ENCODE measurements around the gene MYH14. TPM values are rescaled to one million over a fixed set of nuclear protein-coding genes. Genes with fewer than 3 reads are reported as not detected.

The MYH14 gene
- total and polyA plus RNA-seq, 2 of the 13 experiments (the other 11 are each of a cell fraction or from before 2014, with no cell fraction given) = 5.5 to 5.8 TPM

DNA sequence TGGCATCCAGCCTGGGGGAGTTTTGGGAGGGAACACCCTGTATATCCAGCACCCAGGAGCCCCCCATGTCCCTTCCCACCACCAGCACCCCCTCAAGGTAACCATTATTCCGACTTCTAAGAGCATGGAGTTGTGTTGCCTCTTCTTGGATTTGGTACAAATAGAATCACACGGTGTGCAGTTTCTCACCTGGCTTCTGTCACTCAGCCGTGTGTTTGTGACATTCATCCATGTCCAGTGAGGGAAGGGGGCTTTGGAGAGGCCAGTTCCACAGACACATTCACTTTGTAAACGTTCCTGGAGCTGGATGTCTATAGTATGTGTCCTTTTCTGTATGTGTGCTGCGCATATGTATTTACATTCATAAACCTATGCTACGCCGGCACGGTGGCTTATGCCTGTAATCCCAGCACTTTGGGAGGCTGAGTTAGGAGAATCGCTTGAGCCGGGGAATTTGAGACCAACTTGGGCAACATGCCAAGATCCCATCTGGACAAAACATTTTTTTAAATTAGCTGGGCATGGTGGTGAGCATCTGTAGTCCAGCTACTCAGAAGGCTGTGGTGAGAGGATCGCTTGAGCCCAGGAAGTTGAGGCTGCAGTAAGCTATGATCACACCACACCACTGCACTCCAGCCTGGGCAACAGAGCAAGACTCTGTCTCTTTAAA, 36.6 kb downstream of the MYH14 start (continued):
- no peak for TF ChIP-seq KDM5A (IDR thresholded peaks at IDR 0.05; ENCODE audit: borderline replicate concordance, low read length)

DNA sequence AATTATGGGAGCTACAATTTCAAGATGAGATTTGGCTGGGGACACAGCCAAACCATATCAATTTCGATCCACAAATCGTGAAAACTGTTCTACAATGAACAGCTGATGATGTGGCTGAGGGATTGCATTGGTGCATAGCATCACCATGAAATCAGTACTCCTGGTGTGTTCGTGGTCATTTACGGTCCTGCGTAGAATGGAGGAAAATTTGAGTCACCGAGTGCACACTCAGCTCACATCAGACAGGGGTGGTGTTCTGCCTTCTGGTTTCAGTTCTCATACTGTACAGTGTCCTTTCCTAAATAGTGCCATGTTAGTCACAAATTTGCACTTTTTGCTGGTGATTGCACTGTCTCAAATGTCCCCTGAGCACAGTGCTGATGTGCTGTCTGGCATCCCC, 39.2 kb downstream of the MYH14 start:
- H3K27ac ChIP-seq (ENCODE audit: extremely low read length, insufficient read depth, low read length) = no peak overlapping the region
- no peaks in the 10 kb centered on the region for H3K27me3 ChIP-seq (ENCODE audit: control insufficient read depth in 1 of 2, insufficient read depth in 2 of 2, low read length in 2 of 2)
- no peak overlapping the region for H2AFZ ChIP-seq (ENCODE audit: low read length)
- no peak overlapping the region for H3K4me2 ChIP-seq (ENCODE audit: low read depth, low read length)
- H3K9ac ChIP-seq (ENCODE audit: insufficient read depth, low read depth, low read length) = no peak overlapping the region
- CTCF ChIA-PET (ENCODE audit: low intra/inter-chr PET ratio, low total read pairs) = no interaction called here
- in situ Hi-C loops (cut with HindIII; ENCODE audit: extremely low pct_ligation_motif_present, low pct_unique_long_range_greater_than_20kb) (no loop called here), intact Hi-C loops (cut with micrococcal nuclease; ENCODE audit: unreplicated experiment) (no loop called here)
- WGBS (ENCODE audit: low lambda C conversion rate) = 86% methylated on average over 6 of the region's 6 CpGs
- peaks cover 15% of the 10 kb centered on the region for H3K4me1 ChIP-seq (ENCODE audit: insufficient read depth, low read length)
- POLR2A ChIA-PET = no interaction called here
- H3K79me2 ChIP-seq (ENCODE audit: insufficient read depth, low read length) = no peaks in the 10 kb centered on the region
- H3K9me3 ChIP-seq (ENCODE audit: low read length) = no peaks in the 10 kb centered on the region
- no peak overlapping the region for H3K4me3 ChIP-seq (replicated peaks in 1 of 3; ENCODE audit: insufficient read depth in 1 of 3, low read depth in 2 of 3, low read length in 3 of 3)
- FAIRE-seq (no peak), DNase-seq (ENCODE audit: low spot score) (no peak), ATAC-seq (no peak)
- no TSS peak for BruUV-seq (replicated peaks)
- H3K36me3 ChIP-seq (replicated peaks in 1 of 2; ENCODE audit: control insufficient read depth in 1 of 2, insufficient read depth in 2 of 2, low read length in 2 of 2) = no peaks in the 10 kb centered on the region
- no peaks in the 10 kb centered on the region for H4K20me1 ChIP-seq (ENCODE audit: insufficient read depth, low read length)
- TF ChIP-seq, protein P1, sequence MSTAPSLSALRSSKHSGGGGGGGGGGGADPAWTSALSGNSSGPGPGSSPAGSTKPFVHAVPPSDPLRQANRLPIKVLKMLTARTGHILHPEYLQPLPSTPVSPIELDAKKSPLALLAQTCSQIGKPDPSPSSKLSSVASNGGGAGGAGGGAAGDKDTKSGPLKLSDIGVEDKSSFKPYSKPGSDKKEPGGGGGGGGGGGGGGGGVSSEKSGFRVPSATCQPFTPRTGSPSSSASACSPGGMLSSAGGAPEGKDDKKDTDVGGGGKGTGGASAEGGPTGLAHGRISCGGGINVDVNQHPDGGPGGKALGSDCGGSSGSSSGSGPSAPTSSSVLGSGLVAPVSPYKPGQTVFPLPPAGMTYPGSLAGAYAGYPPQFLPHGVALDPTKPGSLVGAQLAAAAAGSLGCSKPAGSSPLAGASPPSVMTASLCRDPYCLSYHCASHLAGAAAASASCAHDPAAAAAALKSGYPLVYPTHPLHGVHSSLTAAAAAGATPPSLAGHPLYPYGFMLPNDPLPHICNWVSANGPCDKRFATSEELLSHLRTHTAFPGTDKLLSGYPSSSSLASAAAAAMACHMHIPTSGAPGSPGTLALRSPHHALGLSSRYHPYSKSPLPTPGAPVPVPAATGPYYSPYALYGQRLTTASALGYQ (CRISPR knock-in tag; IDR thresholded peaks at IDR 0.05) = no peak
- no peak for TF ChIP-seq TBX2 (CRISPR knock-in tag; IDR thresholded peaks at IDR 0.05; ENCODE audit: borderline replicate concordance)
- no peak for TF ChIP-seq ZNF577 (CRISPR knock-in tag; IDR thresholded peaks at IDR 0.05; ENCODE audit: borderline replicate concordance, low read depth)
- no peak for TF ChIP-seq NFYB (CRISPR knock-in tag; IDR thresholded peaks at IDR 0.05)
- no peak for TF ChIP-seq ZNF235 (CRISPR knock-in tag; IDR thresholded peaks at IDR 0.05; ENCODE audit: borderline replicate concordance)
- no peak for TF ChIP-seq SSRP1 (CRISPR knock-in tag; IDR thresholded peaks at IDR 0.05)
- TF ChIP-seq, protein P2, sequence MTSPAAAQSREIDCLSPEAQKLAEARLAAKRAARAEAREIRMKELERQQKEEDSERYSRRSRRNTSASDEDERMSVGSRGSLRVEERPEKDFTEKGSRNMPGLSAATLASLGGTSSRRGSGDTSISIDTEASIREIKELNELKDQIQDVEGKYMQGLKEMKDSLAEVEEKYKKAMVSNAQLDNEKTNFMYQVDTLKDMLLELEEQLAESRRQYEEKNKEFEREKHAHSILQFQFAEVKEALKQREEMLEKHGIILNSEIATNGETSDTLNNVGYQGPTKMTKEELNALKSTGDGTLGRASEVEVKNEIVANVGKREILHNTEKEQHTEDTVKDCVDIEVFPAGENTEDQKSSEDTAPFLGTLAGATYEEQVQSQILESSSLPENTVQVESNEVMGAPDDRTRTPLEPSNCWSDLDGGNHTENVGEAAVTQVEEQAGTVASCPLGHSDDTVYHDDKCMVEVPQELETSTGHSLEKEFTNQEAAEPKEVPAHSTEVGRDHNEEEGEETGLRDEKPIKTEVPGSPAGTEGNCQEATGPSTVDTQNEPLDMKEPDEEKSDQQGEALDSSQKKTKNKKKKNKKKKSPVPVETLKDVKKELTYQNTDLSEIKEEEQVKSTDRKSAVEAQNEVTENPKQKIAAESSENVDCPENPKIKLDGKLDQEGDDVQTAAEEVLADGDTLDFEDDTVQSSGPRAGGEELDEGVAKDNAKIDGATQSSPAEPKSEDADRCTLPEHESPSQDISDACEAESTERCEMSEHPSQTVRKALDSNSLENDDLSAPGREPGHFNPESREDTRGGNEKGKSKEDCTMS (CRISPR knock-in tag; conservative IDR thresholded peaks at IDR 0.05) = no peak
- no peak for TF ChIP-seq TEAD2 (CRISPR knock-in tag; IDR thresholded peaks at IDR 0.05)
- no peak for TF ChIP-seq FOXA3 (CRISPR knock-in tag; IDR thresholded peaks at IDR 0.05)
